ENCODE results near the gene TDP1. TPM values are rescaled to one million over a fixed set of nuclear protein-coding genes. Genes with fewer than 3 reads are reported as not detected.

TDP1 gene
- total and polyA plus RNA-seq, 2 of the 4 experiments (the other 2 are of a cell fraction): 23.3 to 53.1 TPM

DNA sequence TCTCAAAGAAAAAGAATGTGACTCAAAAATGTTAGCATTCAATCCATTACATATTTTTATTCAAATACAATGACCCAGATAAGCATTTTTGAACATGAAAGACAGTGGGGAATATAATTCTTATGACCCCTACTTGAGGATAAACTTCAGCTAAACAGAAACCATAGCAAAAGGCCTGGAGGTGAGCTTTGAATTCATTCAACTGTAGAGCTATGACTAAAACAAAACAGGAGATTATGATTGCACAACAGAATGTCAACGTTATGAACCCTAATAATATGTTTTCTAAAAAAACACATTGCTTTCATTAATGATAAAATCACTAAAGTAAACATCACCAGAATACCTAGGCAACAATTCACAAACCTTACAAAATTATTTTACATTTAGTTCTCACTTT is 29.0 kb upstream of the TDP1 start:
- Histone ChIP-seq H2BK20ac (ENCODE audit: low read depth, low read length) (no peak overlapping the region), H3K14ac (replicated peaks; ENCODE audit: low read depth, low read length) (no peak overlapping the region), H2AFZ (replicated peaks; ENCODE audit: low read length, poor library complexity) (no peak overlapping the region), H3K9ac (ENCODE audit: low read depth, low read length) (no peak overlapping the region), H3K4me1 (ENCODE audit: control insufficient read depth, insufficient read depth, low read length) (peaks cover 4% of the 10 kb centered on the region), H2BK120ac (ENCODE audit: low read depth, low read length) (no peak overlapping the region), H3K27me3 (ENCODE audit: control insufficient read depth, insufficient read depth, low read length) (no peaks in the 10 kb centered on the region), H3K79me1 (ENCODE audit: low read depth in 1 of 2, low read length in 2 of 2) (no peaks in the 10 kb centered on the region), H3K9me1 (ENCODE audit: insufficient read depth, low read length) (peaks cover 8% of the 10 kb centered on the region; the same call in 1 of the 2 replicates), H2BK5ac (ENCODE audit: low read depth, low read length, poor library complexity, severe bottlenecking) (peak overlapping the region; percentile 2), H4K20me1 (ENCODE audit: insufficient read depth, low read length) (no peaks in the 10 kb centered on the region), H2AK5ac (ENCODE audit: low read depth, low read length) (no peak overlapping the region), H3K27ac (ENCODE audit: insufficient read depth, low read length) (no peak overlapping the region), H4K8ac (ENCODE audit: low read depth in 2 of 2, low read length in 2 of 2) (no peak overlapping the region), H4K91ac (ENCODE audit: insufficient read depth, low read depth, low read length) (no peak overlapping the region), H3K23ac (ENCODE audit: low read depth, low read length) (no peak overlapping the region), H4K5ac (ENCODE audit: low read depth, low read length) (no peak overlapping the region), H3K9me3 (ENCODE audit: control insufficient read depth, insufficient read depth, low read length) (no peaks in the 10 kb centered on the region), H2BK15ac (ENCODE audit: low read depth, low read length) (no peak overlapping the region), H3K4me2 (ENCODE audit: low read depth, low read length) (no peak overlapping the region), H3K36me3 (ENCODE audit: control insufficient read depth, insufficient read depth, low read length) (peaks cover 1% of the 10 kb centered on the region; the same call in 1 of the 2 replicates), H3K56ac (ENCODE audit: extremely low read depth, insufficient read depth, low read length) (no peak overlapping the region), H3K18ac (ENCODE audit: low read depth, low read length) (no peak overlapping the region), H2AK9ac (replicated peaks; ENCODE audit: low read depth, low read length, poor library complexity) (no peak overlapping the region), H3K4me3 (ENCODE audit: insufficient read depth, low read depth, low read length) (no peak overlapping the region), H3K4ac (ENCODE audit: low read depth, low read length) (no peak overlapping the region)
- intact Hi-C loops (cut with micrococcal nuclease) (no loop called here), in situ Hi-C loops (cut with MboI; ENCODE audit: low sequenced_read_pairs) (loop anchor here (25.0 kb wide), 1 partner anchor 1264 kb away; no protein-coding TSS in a partner anchor), dilution Hi-C loops (cut with HindIII; ENCODE audit: low sequenced_read_pairs, unreplicated experiment) (no loop called here)
- no TSS peak for BruUV-seq (replicated peaks)
- DNase-seq: peak; percentile 47
- WGBS, 2 experiments (ENCODE audit: extremely low coverage in 2 of 2, insufficient read length in 1 of 2): no CpG with 5 or more reads among the region's 1 CpG
- CTCF ChIA-PET: interaction anchor here (1.2 to 1.4 kb wide), 2 partner anchors 10 to 13 kb away, joined by 5 to 8 read pairs; no protein-coding TSS in a partner anchor
- POLR2A ChIA-PET (ENCODE audit: unreplicated experiment): no interaction called here
- TF ChIP-seq RCOR1 (IDR thresholded peaks at IDR 0.05; ENCODE audit: insufficient replicate concordance, low read length): no peak
- TF ChIP-seq CEBPB (IDR thresholded peaks at IDR 0.05; ENCODE audit: low read depth, low read length): peak; percentile 93
- ATAC-seq (ENCODE audit: low read depth): no peak
